ENCODE measurements around the gene RNF187.

RNF187 gene

DNA sequence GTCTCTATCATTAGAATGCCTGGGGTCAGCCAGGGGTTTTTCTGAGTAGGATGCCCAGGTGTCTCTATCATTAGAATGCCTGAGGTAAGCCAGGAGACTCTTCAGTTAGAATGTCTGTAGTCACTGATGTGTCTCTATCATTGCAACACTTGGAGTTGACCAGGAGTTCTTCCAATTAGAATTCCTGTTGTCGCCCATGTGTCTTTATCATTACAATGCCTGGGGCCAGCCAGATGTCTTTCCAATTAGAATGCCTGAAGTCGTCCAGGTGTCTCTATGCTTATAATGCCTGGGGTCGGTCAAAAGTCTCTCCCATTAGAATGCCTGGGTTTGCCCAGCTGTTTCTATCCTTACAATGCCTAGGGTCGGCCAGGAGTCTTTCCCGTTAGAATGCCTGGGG, 55.8 kb downstream of the RNF187 start:
- TF ChIP-seq CTCF (IDR thresholded peaks at IDR 0.05; ENCODE audit: low read depth, low read length, missing control alignments) = no peak
- in situ Hi-C loops (cut with HindIII; ENCODE audit: low sequenced_read_pairs) = no loop called here
- no peak overlapping the region for H3K4me3 ChIP-seq (ENCODE audit: low read depth, low read length)
- no peak for DNase-seq (ENCODE audit: low read depth)

- no peak for DNase-seq (ENCODE audit: low read depth)
- H3K4me3 ChIP-seq (ENCODE audit: low read depth, low read length) = no peak overlapping the region
- no peak for TF ChIP-seq CTCF (IDR thresholded peaks at IDR 0.05; ENCODE audit: low read depth, low read length, missing control alignments)
- in situ Hi-C loops (cut with HindIII; ENCODE audit: low sequenced_read_pairs) = no loop called here
Observed at GRCh38 chr1:228543396-228543795, 56.2 kb downstream of the RNF187 start.

DNA sequence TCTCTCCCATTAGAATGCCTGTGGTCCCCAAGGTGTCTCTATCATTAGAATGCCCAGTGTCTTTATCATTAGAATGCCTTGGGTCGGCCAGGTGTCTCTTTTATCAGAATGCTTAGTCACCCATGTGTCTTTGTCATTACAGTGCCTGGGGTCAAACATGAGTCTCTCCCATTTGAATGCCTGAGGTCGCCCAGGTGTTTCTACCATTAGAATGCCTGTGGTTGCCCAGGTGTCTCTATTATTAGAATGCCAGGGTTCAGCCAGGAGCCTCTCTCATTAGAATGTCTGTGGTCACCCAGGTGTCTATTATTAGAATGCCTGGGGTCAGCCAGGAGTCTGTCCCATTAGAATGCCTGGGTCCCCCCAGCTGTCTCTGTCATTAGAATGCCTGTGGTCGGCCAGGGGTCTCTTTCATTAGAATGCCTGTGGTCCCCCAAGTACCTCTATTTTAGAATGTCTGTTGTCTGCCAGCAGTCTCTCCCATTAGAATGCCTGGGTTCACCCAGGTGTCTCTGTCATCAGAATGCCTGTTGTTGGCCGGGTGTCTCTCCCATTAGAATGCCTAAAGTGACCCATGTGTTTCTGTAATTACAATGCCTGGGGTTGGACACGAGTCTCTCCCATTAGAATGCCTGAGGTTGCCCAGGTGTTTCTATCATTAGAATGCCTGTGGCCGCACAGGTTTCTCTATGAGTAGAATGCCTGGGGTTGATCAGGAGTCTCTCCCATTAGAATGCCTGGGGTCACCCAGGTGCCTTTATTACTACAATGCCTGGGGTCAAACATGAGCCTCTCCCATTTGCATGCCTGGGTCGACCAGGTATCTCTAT, 57.1 kb downstream of the RNF187 start:
- H3K4me3 ChIP-seq (ENCODE audit: low read depth, low read length) = no peak overlapping the region
- TF ChIP-seq CTCF (IDR thresholded peaks at IDR 0.05; ENCODE audit: low read depth, low read length, missing control alignments) = no peak
- no peak for DNase-seq (ENCODE audit: low read depth)
- in situ Hi-C loops (cut with HindIII; ENCODE audit: low sequenced_read_pairs) = no loop called here

GRCh38 chr1:228544921-228545591, 57.9 kb downstream of the RNF187 start:
- no peak overlapping the region for H3K4me3 ChIP-seq (ENCODE audit: low read depth, low read length)
- in situ Hi-C loops (cut with HindIII; ENCODE audit: low sequenced_read_pairs) = no loop called here
- TF ChIP-seq CTCF (IDR thresholded peaks at IDR 0.05; ENCODE audit: low read depth, low read length, missing control alignments) = no peak

More at GRCh38 chr1:228544921-228545591, 57.9 kb downstream of the RNF187 start:
- DNase-seq (ENCODE audit: low read depth) = no peak
